Peyer's patch (tissue), 4 donors: ENCODE measurements around the gene MSANTD3.
"Not testable (repeated sequence)": the region's sequence is repeated elsewhere in the genome, so short reads cannot be mapped to it uniquely, and the experiment has no call there.

Experiments
- POLR2A ChIP-seq, 2 donors: fragments of 450-650 bp; IDR thresholded peaks; one replicate each; pipeline ENCODE4 v1.5.1; 2017; ENCODE audit warnings: antibody characterized with exemption in 2 of 2, mild to moderate bottlenecking in 2 of 2, moderate library complexity in 2 of 2
- TF ChIP-seq, protein P1 (sequence below), 6 experiments: fragments of 450-650 bp in 4 of 6; fragments of 200-600 bp in 2 of 6; sonication (generic) in 1 of 6; IDR thresholded peaks; one replicate each; pipeline ENCODE4 v1.5.1; 2017 to 2019; ENCODE audit warnings: antibody characterized with exemption in 6 of 6, mild to moderate bottlenecking in 3 of 6, moderate library complexity in 1 of 6

DNA sequence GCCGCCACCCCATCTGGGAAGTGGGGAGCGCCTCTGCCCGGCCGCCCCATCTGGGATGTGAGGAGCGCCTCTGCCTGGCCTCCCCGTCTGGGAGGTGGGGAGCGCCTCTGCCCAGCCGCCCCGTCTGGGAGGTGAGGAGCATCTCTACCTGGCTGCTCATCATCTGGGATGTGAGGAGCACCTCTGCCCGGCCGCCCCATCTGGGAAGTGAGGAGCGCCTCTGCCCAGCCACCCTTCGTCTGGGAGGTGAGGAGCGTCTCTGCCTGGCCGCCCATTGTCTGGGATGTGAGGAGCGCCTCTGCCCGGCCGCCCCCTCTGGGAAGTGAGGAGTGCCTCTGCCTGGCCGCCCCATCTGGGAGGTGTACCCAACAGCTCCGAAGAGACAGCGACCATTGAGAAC, 34.0 kb upstream of the MSANTD3 start:
- TF ChIP-seq, protein P1, sequence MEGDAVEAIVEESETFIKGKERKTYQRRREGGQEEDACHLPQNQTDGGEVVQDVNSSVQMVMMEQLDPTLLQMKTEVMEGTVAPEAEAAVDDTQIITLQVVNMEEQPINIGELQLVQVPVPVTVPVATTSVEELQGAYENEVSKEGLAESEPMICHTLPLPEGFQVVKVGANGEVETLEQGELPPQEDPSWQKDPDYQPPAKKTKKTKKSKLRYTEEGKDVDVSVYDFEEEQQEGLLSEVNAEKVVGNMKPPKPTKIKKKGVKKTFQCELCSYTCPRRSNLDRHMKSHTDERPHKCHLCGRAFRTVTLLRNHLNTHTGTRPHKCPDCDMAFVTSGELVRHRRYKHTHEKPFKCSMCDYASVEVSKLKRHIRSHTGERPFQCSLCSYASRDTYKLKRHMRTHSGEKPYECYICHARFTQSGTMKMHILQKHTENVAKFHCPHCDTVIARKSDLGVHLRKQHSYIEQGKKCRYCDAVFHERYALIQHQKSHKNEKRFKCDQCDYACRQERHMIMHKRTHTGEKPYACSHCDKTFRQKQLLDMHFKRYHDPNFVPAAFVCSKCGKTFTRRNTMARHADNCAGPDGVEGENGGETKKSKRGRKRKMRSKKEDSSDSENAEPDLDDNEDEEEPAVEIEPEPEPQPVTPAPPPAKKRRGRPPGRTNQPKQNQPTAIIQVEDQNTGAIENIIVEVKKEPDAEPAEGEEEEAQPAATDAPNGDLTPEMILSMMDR (IDR thresholded peaks at IDR 0.05): not testable (repeated sequence)
- TF ChIP-seq POLR2A (IDR thresholded peaks at IDR 0.05): not testable (repeated sequence)
